ENCODE measurements around the gene SP6.
A peak's percentile ranks its signal among the peaks of the same experiment; 100 is the strongest.

Gene SP6

DNA sequence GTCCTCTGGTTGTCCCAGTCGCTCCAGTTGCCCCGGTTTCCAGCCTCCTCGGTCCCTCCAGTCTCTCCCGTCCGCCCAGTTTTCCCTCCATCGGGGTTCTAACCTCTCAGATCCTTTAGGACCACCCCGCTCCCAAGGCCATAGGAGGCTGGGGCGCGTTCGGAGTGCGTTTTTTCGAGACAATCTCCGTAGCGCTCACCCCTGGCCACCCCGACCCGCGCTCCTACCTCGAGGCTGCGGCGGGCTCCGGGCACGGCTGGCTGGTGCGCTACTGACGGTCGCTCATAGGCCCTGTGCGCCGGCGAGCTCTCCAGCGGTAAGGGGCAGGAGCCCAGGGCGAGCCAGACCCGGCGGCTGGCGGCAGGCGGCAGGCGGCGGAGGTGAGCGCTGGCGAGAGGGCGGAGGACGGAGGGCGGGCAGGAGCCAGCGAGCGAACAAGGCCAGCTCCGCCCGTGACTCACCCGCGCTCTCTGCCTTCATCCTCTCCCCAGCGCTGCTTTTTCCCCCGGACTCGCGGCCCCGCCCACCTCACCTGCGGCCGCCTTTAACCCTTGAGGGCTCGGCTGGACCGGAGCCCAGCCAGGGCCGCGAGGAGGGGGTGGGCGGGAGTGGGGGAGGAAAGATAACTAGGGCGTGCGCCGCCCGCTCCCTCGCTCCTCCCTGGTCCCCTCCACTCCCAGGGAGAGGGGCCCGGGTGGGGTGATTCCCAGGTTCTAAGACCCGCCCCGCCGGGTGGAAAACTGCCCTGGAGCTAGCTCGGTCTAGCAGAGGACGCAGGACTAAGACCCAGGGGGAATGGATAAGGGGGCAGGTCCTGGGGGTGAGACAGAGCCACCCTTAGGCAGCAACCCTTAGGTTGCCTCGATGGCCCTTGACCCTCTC is at the start of gene SP6:
TSS of gene SP6 (minus strand) at position 472 of the 882 bp plus-strand sequence. CDS start 2,734 bp downstream, outside the sequence.
- Histone ChIP-seq H3K27me3 (peaks cover 100% of the 10 kb centered on the region), H3K4me3 (no peak within 1 kb of the TSS), H3K4me2 (peak within 1 kb of the TSS; percentile 22; the same call in 1 of the 2 replicates)

GRCh38 chr17:47899643-47900042 is 48.7 kb upstream of the SP6 start:
- peak overlapping the region; percentile 84 for H3K4me2 ChIP-seq
- H4K20me1 ChIP-seq: peaks cover 30% of the 10 kb centered on the region; the same call in 1 of the 2 replicates
- peaks cover 36% of the 10 kb centered on the region for H3K36me3 ChIP-seq
- TF ChIP-seq Cebpa-rat (IDR thresholded peaks at IDR 0.05): no peak
- no peaks in the 10 kb centered on the region for H3K9me3 ChIP-seq
- H3K4me3 ChIP-seq: peak overlapping the region; percentile 3; the same call in 1 of the 2 replicates
- H3K9ac ChIP-seq: peak overlapping the region; percentile 31; the same call in 1 of the 2 replicates
- no peaks in the 10 kb centered on the region for H3K27me3 ChIP-seq
- H3K27ac ChIP-seq: peak overlapping the region; percentile 62
- peaks cover 61% of the 10 kb centered on the region for H3K4me1 ChIP-seq

More for the DNA sequence above, at the start of gene SP6:
- Histone ChIP-seq H3K36me3 (no peaks in the 10 kb centered on the region), H4K20me1 (peaks cover 51% of the 10 kb centered on the region), H3K9ac (no peak within 1 kb of the TSS), H3K4me1 (no peaks in the 10 kb centered on the region), H3K27ac (no peak within 1 kb of the TSS), H3K9me3 (no peaks in the 10 kb centered on the region)
- no peak for TF ChIP-seq Cebpa-rat (IDR thresholded peaks at IDR 0.05)

- Histone ChIP-seq H3K9me3 (no peaks in the 10 kb centered on the region), H3K4me3 (no peak overlapping the region), H3K9ac (no peak overlapping the region), H3K27ac (no peak overlapping the region), H3K4me1 (peaks cover 71% of the 10 kb centered on the region), H3K27me3 (no peaks in the 10 kb centered on the region), H3K36me3 (peaks cover 23% of the 10 kb centered on the region), H4K20me1 (peaks cover 30% of the 10 kb centered on the region; the same call in 1 of the 2 replicates), H3K4me2 (peak overlapping the region; percentile 97; the same call in 1 of the 2 replicates)
- TF ChIP-seq Cebpa-rat (IDR thresholded peaks at IDR 0.05): no peak
Measured at GRCh38 chr17:47898241-47898640, 47.3 kb upstream of the SP6 start.

GRCh38 chr17:47897561-47897960 is 46.6 kb upstream of the SP6 start:
- Histone ChIP-seq H3K36me3 (peaks cover 17% of the 10 kb centered on the region), H3K9ac (peak overlapping the region; percentile 96), H3K4me1 (peaks cover 71% of the 10 kb centered on the region), H3K27me3 (no peaks in the 10 kb centered on the region), H3K4me3 (peak overlapping the region; percentile 74; the same call in 1 of the 2 replicates), H3K9me3 (no peaks in the 10 kb centered on the region), H3K4me2 (peak overlapping the region; percentile 97), H4K20me1 (peaks cover 30% of the 10 kb centered on the region; the same call in 1 of the 2 replicates), H3K27ac (0 out of 2 replicates have a peak overlapping the region, but pooled peaks have one; percentile 98)
- TF ChIP-seq Cebpa-rat (IDR thresholded peaks at IDR 0.05): no peak

DNA sequence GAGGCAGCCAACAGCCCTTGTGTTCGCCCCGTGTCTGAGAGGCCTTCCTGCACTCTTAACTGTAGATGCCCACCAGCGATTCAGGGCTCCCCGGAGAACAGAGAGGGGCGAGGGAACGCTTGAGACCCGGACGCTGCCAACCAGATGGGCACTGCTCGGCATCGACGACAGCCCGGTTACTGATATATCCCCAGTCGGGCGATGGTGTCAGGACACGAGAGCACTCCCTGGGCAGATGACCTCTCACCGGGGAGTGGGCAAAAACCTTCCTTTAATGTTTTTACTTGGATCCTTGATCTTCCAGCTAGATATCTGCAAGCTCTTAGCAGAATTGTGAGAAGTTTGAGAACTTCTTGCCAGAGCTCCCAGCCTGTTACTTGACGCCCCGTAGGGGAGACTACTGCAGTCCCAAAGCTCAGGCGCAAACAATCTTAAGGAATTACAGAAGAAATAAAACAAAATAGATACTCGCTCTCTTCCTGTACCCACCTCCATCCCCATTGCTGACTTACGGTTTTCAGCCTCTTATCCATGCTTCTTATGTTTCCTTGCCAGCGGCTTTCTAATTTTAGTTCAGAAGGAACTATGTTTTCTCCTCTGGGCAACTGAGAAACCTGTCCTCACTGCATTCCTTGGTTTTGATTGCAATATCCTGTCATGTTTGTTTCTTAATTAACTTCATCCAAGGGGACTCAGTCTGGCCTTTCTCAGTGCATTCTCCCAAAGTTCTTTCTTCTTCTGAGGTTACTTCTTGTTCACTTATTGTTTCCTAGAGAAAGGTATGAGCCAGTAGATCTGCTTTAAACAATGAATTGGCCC is 45.9 kb upstream of the SP6 start:
- Histone ChIP-seq H3K27me3 (no peaks in the 10 kb centered on the region), H3K9me3 (no peaks in the 10 kb centered on the region), H3K4me2 (peak overlapping the region; percentile 97), H3K36me3 (peaks cover 10% of the 10 kb centered on the region), H3K4me3 (peak overlapping the region; percentile 74), H3K27ac (peak overlapping the region; percentile 98), H4K20me1 (peaks cover 26% of the 10 kb centered on the region; the same call in 1 of the 2 replicates), H3K4me1 (peaks cover 66% of the 10 kb centered on the region), H3K9ac (peak overlapping the region; percentile 96)
- TF ChIP-seq Cebpa-rat (IDR thresholded peaks at IDR 0.05): no peak

- Histone ChIP-seq H3K27me3 (no peaks in the 10 kb centered on the region), H3K4me2 (peak within 1 kb of the TSS; percentile 97), H3K9ac (peak within 1 kb of the TSS; percentile 96), H3K9me3 (no peaks in the 10 kb centered on the region), H3K4me3 (peak within 1 kb of the TSS; percentile 74), H3K4me1 (peaks cover 58% of the 10 kb centered on the region), H4K20me1 (peaks cover 18% of the 10 kb centered on the region; the same call in 1 of the 2 replicates), H3K36me3 (0 out of 2 replicates have a peak, but pooled peaks cover 3% of the 10 kb centered on the region), H3K27ac (peak within 1 kb of the TSS; percentile 98)
- peak; percentile 59; the same call in 1 of the 2 replicates for TF ChIP-seq Cebpa-rat (IDR thresholded peaks at IDR 0.05)
Measured at GRCh38 chr17:47895856-47896671, 45.1 kb upstream of the SP6 start, which contains the start of gene SP2. Gene SP2 (plus strand): TSS chr17:47896236. CDS start chr17:47896287, 51 bp downstream.

DNA sequence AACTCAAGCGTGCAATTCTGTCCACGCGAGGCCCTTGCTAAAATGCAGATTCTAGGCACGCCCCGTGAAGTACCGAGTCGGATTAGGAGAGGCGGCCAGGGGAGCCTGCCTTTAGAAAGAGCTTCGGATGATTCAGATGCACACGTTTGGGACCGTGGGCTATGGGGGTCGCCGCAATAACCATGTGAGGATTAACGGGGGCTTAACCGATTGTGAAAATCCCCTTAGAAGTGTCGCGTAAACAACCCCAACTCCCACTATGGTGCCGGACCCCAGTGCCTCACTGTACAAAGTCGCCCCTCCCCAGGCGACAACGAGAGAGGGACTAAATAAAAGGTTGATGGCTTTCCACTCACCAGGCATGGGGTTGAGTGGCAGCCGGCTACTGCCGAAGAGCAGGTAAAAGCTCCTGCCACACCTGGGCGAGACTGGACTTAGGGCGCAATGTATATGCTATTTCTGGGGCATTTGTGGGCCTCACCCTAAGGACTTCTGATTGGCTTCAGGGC is 44.4 kb upstream of the SP6 start:
- Histone ChIP-seq H3K4me3 (peak overlapping the region; percentile 74), H3K27ac (peak overlapping the region; percentile 79), H3K36me3 (0 out of 2 replicates have a peak, but pooled peaks cover 3% of the 10 kb centered on the region), H3K27me3 (no peaks in the 10 kb centered on the region), H3K9me3 (no peaks in the 10 kb centered on the region), H3K4me1 (peaks cover 51% of the 10 kb centered on the region), H3K4me2 (peak overlapping the region; percentile 93), H3K9ac (peak overlapping the region; percentile 83), H4K20me1 (peaks cover 13% of the 10 kb centered on the region; the same call in 1 of the 2 replicates)
- TF ChIP-seq Cebpa-rat (IDR thresholded peaks at IDR 0.05): no peak

GRCh38 chr17:47894498-47895346 is 43.8 kb upstream of the SP6 start:
- Histone ChIP-seq H3K4me3 (peak overlapping the region; percentile 74), H3K9me3 (no peaks in the 10 kb centered on the region), H3K4me2 (peak overlapping the region; percentile 93), H3K9ac (peak overlapping the region; percentile 83), H3K27ac (peak overlapping the region; percentile 79), H3K27me3 (no peaks in the 10 kb centered on the region), H4K20me1 (peaks cover 6% of the 10 kb centered on the region; the same call in 1 of the 2 replicates), H3K36me3 (0 out of 2 replicates have a peak, but pooled peaks cover 3% of the 10 kb centered on the region), H3K4me1 (peaks cover 44% of the 10 kb centered on the region)
- no peak for TF ChIP-seq Cebpa-rat (IDR thresholded peaks at IDR 0.05)
